Islet precursor cell (in vitro differentiated cells): ENCODE data around the gene MARCO.

ENCODE experiments used
- DNase-seq: peaks from one replicate; pipeline ENCODE4 v3.0.0-alpha.2; 2018

MARCO gene

GRCh38 chr2:118942031-118942430, at the start of gene MARCO:
Gene MARCO (plus strand): TSS chr2:118942194. CDS start chr2:118942301, 107 bp downstream.
- no peak for DNase-seq

DNA sequence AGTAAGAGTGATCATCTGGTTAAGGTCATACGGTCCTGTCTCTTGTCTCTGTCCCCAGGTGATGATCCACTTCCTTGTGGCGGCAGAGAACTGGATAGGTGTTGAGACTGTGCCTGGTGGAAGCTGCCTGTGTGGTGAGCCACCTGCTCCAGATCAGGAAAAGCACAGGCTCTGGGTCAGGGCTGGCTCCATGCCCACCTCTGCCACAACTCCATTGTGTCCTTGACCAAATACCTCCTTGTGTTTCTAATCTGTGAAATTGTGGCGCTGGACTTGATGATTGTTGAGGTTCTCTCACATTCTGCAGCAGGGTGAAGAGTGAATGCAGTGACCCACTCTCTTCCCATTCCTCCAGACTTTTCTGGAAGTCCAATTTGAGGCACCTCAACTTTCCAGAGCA, 48.9 kb upstream of the MARCO start:
- no peak for DNase-seq

GRCh38 chr2:118902266-118903028, 39.5 kb upstream of the MARCO start:
- no peak for DNase-seq

DNA sequence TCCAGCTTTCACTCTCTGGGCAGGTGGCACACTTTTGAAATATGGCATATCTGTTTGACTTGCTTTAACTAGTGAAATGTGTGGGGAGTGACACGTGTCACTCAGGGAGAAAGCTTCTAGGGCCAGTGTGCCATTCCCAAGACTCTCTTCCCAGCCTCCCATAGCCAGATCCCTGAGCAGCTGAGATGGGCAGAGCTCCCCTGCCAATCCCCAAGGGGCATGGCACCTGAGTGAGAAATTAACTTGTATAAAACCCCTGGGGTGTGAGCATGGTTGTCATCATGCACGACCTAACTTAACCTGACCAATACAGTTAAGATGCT, 39.0 kb upstream of the MARCO start:
- DNase-seq, result no peak

GRCh38 chr2:118903551-118904479, 38.2 kb upstream of the MARCO start:
- DNase-seq, result no peak

- DNase-seq, result no peak
Observed at GRCh38 chr2:118905206-118905605, 36.8 kb upstream of the MARCO start.

DNA sequence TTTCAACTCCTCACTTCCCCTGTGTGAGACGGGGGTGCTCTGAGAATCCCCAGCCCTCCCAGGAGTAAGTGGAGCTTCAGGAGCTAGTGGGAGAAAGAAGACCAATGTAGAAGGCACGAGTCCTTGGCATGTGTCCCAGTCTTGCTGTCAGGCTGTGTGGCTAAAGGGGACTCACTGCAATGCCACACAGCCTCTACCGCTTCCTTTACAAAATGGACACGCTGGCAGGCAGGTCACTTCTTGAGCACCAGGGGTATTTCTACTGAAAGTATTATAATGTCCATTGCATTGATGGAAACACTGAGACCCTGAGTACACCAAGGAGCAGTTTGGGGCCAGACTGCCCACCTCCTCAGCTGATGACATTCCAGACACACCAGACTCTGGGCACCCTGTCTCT, 35.8 kb upstream of the MARCO start:
- no peak for DNase-seq

DNA sequence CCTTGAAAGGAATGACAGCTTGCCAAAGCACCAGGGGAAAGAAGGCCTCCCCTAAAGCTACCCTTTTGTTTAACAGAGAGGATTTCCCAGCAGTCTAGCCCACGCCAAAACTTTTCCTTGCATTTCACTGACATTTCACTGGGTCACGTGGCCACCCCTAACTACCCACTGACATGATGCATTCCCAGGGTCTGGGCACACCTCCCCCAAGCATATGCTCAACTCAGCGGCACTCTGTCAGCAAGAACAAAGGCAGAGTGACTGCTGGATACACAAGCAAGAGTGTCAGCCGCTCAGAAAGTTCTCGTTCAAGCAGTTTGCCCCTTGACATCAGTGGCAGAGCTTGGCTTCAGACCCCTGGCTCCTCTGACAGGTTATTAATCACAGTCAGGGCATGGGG, 34.2 kb upstream of the MARCO start:
- DNase-seq, result no peak

- DNase-seq, result no peak
Observed at GRCh38 chr2:118909191-118909590, 32.8 kb upstream of the MARCO start.

- no peak for DNase-seq
Observed at GRCh38 chr2:118911166-118911856, 30.7 kb upstream of the MARCO start.

DNA sequence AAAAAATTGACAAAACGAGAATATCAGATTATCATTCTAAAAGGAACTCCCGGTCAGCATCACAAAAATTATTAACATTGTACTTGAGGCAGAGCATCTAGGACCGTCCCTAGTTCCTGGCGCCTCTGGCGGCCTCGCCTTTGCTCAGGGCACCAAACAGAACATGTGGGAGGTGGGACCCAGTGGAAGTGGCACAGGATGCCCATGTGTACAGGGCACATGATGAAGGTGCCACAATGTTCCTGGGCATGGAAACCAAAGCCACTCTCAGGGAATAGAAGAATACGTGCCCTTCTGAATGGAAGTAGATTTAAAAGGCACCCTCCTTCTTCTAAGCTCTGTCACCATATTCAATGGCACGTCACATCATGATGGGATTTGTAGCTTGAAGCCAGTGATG, 30.1 kb upstream of the MARCO start:
- DNase-seq, result no peak

- DNase-seq, result no peak
Observed at GRCh38 chr2:118913131-118913802, 28.7 kb upstream of the MARCO start.

DNA sequence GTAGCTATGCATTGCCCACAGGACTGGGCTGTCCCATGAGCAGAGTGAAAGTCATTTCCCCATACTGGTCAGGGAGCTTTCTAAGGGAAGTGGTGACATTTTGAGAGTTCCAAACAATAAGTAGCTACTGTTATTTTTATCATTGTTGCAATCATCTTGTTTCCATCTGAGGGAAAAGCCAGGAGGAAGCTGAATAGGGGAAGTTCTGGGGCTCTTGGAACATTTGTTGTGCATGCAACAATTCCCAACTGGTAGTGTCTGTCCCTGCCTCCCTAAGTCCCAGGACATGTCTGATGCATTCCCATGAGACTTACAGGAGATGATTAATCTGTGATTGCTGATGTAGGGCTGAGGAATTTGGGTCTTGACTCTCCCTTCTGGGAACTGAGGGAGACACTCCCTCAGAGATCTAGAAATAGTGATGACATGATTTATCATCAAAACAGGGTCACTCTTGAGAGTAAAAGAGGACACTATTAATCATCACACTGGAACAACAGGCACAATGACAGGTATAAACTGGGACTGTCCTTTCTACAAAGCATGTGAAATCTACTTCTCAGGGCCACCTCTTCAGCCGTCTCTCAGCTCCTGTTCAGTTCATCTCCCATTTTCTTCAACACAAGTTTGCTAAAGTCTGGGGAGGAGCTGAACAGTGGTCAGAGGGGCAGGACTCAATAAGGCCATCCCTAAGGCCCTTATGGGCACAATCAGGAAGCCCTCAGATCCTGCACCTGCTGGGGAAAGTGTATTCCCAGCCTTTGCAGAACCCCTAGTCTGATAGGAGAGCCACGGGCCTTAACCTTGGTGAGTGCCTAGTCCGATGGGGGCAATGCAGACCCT, 28.0 kb upstream of the MARCO start:
- no peak for DNase-seq

GRCh38 chr2:118914721-118915453, 27.1 kb upstream of the MARCO start:
- DNase-seq, result no peak

DNA sequence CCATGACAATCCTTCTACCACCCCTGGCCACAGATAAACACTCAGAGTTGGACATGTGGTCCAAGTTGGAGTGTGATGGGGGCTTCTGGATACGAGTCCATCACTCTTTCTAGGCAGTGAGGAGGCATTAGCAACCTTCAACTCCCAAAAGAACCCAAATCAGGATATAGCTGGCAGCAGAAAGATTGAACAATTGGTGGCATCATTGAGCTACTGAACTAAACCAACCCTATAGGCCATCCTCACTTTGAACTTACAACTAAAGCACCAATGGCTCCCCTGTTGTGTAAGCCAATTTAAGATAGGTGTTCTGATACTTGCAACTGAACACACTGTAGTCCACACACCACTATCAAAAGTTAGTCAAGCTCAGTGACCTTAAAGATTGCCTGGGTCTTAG, 24.0 kb upstream of the MARCO start:
- no peak for DNase-seq

- no peak for DNase-seq
Observed at GRCh38 chr2:118921646-118922045, 20.3 kb upstream of the MARCO start.

- no peak for DNase-seq
Observed at GRCh38 chr2:118922254-118922653, 19.7 kb upstream of the MARCO start.

DNA sequence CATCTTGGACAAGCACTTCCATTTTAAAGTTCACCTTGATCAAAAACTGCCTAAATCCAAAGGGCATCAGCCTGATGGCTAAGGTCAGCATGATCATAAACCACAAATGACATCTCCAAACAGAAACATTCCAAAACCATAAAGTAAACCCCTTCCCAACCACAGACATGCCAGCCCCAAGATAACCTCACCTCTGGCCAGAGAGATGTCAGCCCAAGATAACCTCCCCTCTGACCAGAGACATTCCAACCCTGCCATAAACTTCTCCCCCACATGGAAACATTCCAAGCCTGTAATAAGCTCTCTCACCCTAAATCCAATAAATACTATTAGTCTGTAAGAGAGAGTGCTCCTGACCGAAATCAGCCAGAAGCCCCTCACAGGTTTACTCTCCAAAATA, 18.6 kb upstream of the MARCO start:
- peak; percentile 86 for DNase-seq

- no peak for DNase-seq
Observed at GRCh38 chr2:118925476-118925875, 16.5 kb upstream of the MARCO start.

DNA sequence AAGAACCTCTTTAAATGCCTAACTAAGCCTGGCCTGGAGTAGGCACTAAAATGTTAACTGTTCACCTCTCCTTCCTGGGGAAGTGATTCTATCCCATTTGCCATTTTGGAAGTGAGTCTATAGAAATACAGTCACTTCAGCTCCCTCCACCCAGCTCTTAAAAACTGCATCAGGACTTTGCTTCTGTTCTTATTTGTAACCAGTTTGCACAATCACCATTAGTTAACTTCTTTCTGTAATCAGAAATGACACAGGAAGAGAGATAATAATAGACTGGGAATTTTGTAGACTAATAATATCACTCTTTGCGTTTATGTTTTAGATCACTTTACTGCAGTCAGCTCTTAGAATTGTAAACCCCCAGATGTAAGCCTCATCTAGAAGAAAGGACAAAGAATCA, 16.0 kb upstream of the MARCO start:
- DNase-seq, result no peak

GRCh38 chr2:118929059-118929458, 12.9 kb upstream of the MARCO start:
- DNase-seq, result no peak
